HG02763 (cell line): Measurements from ENCODE around the gene CCDC74A.
"Not testable (repeated sequence)": the region's sequence is repeated elsewhere in the genome, so short reads cannot be mapped to it uniquely, and the experiment has no call there.

Experiments
- ATAC-seq: cut with Tn5 transposase; IDR thresholded peaks from one replicate; pipeline ENCODE4 v1.9.1; 2021; ENCODE audit warnings: mild to moderate bottlenecking, moderate library complexity; ENCODE audit not compliant: unreplicated experiment

CCDC74A gene

DNA sequence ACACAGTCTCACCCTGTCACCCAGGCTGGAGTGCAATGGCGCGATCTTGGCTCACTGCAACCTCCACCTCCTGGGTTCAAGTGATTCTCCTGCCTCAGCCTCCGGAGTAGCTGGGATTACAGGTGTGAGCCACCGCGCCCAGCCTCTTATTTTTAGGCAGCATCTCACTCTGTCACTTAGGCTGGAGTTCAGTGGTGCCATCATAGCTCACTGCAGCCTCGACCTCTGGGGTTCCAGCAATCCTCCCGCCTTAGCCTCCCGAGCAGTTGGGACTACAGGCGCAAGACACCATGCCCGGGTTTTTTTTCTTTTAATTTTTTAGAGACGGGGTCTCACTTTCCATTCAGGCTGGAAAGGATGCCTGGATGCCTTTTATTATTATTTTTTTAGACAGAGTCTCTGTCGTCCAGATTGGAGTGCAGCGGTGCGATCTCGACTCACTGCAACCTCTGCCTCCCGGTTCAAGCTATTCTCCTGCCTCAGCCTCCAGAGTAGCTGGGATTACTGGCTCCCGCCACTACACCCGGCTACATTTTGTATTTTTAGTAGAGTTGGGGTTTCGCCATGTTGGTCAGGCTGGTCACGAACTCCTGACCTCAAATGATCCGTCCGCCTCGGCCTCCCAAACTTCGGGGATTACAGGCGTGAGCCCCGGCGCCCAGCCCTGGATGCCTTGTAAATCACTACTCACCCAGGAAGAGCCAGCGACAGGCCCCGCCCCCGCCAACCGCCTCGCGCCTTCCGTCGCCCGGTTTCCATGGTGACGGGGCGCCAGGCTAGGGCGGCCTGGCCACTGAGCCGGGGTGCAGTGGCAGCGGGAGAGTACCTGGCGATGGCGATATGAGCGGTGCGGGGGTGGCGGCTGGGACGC is at the start of gene CCDC74A:
CCDC74A (plus strand) TSS at position 758 of the 871 bp plus-strand sequence; CDS start at position 841, 83 bp downstream.
- peak; percentile 94 for ATAC-seq

DNA sequence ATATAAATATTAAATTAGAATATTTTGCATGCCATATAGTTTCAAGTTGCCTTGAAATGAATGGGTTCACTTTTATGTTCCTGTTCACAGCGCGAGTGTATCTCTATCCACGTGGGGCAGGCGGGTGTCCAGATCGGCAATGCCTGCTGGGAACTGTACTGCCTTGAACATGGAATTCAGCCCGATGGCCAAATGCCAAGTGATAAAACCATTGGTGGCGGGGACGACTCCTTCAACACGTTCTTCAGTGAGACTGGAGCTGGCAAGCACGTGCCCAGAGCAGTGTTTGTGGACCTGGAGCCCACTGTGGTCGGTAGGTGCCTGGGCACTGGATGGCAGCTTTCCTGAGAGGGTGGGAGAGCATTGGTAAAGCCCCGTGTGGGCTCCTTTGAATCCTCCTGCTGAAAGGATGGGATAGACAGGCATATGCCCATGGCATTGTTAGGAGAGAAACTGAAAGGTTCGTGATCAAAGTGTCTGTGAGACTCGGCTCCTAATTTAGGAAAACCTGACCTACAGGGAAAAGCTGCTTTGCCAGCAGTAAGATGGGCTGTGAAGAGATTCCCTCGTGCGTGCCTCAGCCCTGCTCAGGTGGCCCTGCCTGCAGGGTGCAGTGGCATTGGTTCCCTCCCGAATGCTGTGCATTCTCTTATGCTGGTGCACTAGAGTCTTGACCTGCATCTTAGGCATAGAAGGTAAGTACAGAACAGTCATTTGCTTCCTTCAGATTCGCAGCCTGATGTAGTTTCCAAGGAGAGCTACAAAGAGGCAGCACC is 49.4 kb upstream of the CCDC74A start:
- ATAC-seq, result not testable (repeated sequence)

GRCh38 chr2:131478850-131479461 is 48.7 kb upstream of the CCDC74A start:
- ATAC-seq, result not testable (repeated sequence)

GRCh38 chr2:131480351-131480750 is 47.3 kb upstream of the CCDC74A start:
- not testable (repeated sequence) for ATAC-seq

- ATAC-seq, result not testable (repeated sequence)
These were observed 45.1 kb upstream of the CCDC74A start for GRCh38 chr2:131482506-131483155.

DNA sequence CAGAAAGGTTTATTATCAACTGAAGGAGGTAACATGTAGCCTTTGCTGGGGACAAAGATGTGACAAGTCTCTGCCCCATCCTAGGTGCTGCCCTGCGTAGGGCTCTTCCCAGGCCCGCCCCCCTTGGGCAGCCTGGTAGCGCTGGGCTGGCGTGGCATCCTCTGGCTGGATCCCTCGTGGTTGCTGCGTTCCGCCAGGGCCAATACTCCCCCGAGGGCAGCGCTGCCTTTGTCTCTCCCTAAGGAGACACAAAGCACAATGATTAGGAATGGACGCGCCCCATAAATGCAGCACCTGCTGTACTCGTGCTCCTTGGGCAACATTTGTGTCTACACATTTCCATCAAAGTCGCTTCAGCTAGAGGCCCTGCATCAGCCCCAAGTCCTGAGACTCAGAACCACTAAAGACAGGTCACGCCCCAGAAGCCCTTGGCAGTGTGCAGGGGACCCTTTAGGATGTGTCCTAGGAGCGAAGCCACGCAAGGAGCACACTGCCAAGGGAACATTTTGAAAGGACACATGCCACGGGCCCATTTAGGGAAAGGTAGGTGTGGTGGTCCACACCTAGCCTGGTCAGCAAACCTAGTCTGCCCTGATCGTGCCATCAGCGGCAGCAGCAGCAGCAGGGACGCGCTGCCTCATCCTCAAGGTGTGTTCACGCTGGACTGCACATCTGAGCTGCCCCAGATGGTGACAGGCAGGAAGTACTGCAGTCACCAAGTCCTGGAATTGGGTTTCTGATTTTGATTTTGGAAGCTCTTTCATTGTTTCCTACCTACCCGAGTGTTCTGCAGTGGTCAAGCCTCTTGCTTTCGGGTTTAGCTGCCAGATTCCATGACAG is 43.5 kb upstream of the CCDC74A start:
- not testable (repeated sequence) for ATAC-seq

DNA sequence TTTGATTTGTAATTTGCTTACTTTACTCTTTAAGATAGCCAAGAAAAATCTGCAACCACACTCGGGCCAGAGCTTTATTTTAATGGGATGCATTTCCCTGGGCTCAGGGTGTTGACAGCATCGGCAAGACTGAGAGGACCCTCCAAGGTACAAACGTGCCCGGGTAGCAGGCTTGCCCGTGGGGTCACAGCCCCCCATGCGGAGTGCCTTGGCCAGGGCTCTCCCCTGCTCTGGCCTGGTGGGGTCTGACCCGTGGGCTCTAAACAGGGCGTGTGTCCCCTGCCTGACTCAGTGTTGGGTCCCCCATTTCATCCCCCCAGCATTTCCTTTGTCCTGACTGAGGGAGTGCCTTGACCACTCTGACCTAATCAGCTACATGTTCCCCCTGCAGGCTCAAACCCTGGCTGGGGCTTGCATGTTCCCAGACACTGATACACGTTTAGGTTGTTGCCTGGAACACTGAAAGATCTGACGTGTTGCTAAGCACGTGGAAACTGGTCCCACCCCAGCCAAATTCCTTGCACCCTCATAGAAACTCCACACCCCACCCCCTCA is 42.7 kb upstream of the CCDC74A start:
- ATAC-seq, result not testable (repeated sequence)

GRCh38 chr2:131486201-131486902 is 41.3 kb upstream of the CCDC74A start:
- not testable (repeated sequence) for ATAC-seq

GRCh38 chr2:131488306-131489205 is 39.1 kb upstream of the CCDC74A start:
- no peak for ATAC-seq

DNA sequence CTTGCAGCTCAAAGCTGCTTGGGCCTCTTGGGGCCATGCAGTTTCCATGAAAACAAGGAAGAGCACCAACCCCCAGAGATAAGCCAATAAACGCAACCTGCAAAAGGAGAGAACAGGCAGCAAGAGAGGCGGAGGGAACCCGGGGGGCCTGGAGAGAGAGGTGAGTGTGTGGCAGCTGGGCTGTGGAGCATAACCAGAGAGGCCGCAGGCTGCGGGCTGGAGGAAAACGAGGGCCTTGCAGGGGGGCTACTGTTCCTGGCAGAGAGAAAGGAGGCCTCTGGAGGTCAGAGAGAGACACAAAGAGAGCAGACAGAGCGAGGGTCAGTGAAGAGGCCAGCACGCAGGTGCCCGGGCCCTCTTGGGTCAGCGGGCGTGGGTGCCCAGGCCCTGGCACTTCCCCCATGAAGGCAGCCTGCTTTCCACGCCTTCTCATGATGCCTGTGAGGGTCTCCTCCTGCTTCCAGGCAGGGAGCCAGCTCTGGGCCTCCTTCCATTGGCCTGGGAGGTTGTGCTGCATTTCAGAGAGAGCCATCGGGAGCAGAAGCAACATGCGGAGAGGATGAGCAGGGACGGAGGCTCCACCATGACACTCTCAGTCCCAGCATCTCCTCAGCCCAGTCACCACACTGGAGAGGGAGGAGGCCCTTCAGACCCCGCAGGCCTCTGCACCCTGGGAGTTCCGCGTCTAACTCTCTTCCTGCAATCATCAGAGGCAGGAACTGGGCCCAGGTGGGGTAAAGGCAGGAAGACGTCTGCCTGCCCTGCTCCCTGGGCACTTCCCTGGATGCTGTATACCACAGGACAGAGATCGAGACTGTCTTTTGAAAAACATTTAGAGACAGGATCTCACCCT is 36.8 kb upstream of the CCDC74A start:
- not testable (repeated sequence) for ATAC-seq

DNA sequence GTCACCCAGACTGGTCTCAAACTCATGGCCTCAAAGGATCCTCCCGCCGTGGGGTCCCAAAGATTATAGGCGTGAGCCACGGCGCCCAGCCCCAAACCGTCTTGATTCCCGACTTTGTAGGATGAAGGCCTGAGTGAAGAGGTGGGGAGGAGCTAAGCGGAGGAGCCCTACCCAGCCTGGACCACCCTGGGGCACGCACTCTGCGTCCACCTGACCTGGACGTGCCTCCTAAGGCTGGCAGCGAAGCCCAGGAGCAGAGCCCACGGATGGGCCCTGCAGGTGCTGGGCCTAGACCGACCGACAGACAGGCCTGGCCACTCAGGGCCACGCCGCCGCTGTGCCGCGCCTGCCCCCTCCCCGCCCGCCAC is 36.2 kb upstream of the CCDC74A start:
- peak; percentile 1 for ATAC-seq

- peak; percentile 15 for ATAC-seq
These were observed 35.7 kb upstream of the CCDC74A start, which contains the start of gene MZT2A for GRCh38 chr2:131492015-131492417. TSS of gene MZT2A (minus strand) at chr2:131492397. CDS start at chr2:131492376, 21 bp downstream.

DNA sequence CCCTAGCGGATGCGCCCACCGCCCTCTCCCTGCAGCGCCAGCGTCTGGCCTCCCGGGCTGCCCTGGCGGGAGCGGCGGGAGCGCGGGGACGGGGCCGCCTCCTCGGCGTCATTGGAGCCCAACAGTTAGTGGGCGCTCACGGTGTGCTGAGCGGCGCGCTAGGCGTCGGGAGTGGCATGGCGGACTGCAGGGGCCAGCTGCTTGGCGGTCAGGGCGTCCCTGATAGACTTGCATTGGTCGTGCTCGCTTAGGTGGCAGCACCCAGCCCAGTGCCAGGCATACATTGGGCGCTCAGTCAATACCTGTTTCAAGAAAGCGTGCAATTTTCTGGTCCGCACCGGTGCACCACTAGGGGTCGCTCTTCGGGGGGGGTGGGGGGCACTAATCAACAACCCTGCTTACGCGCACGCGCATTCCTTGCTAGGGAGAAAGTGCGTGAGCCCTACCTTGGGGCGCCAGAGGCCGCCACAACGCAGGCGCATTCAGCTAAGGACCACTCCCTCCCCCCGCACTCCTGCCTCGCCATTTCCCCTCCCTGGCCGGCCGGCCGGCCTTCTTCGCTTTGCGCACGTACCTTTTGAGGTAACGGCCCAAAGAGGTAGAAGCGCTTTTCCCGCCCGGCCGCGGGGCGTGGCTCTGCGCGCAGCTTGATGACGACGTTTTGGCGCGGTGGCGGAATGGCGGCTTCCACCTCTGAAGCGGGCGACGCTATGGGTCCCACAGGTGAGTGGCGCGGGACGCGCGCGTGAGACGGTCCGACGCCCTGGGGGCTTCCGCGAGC is 35.1 kb upstream of the CCDC74A start:
- peak; percentile 68 for ATAC-seq

DNA sequence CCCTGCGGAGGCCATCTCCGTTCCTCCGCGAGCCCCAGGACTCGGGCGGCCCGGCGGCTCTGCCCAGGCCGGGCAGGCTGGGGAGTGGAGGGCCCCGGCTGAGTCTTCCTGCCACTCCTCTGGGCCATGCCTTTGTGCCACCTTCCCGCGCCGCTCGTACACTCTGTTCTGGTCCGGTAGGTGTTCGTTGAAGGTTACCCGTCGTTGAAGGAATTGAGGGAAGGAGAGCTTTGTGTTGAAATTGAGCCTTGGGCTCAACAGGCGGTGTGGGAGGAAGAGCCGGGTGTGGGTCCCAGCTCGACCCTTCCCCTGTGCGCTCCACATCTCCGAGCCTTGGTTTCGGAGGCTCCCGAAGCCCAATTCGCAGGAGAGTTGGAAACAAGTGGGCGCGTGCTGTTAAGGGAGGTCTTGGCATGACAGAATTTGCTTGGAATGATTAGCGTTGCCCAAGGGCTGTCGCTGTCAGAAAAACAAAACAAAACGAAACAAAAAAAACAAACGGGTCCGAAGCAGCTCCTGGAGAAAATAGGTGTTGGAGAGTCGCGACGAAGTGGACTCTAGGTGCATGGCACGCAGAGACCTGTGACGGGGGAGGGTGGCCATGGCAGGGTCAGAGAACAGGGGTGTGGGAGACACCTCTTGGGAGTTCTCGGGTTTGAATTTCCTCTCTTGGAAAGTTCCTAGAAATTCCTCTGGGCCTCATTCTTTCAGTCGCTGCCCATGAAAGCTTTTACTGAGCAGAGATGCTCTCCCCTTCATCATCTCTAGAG is 34.3 kb upstream of the CCDC74A start:
- ATAC-seq, result peak; percentile 14

- not testable (repeated sequence) for ATAC-seq
These were observed 32.2 kb upstream of the CCDC74A start for GRCh38 chr2:131495506-131495905.
